Trophoblast cell (in vitro differentiated cells and primary cell): ENCODE data around the gene STK16.

ENCODE experiments used
- DNase-seq, 2 donors: peaks; one replicate each; pipeline ENCODE4 v3.0.0-alpha.2; 2016
- H2AFZ ChIP-seq: 2 replicates; pipeline ENCODE4 v1.6.1; 2013; ENCODE audit warnings: low read length, moderate library complexity, mild to moderate bottlenecking; ENCODE audit not compliant: insufficient read depth, poor library complexity
- H2AK5ac ChIP-seq: 2 replicates; pipeline ENCODE4 v1.6.1; 2013; ENCODE audit warnings: mild to moderate bottlenecking, low read length
- H2BK120ac ChIP-seq: 2 replicates; pipeline ENCODE4 v1.6.1; 2013; ENCODE audit warnings: low read length, mild to moderate bottlenecking, moderate library complexity; ENCODE audit not compliant: insufficient read depth, poor library complexity
- H2BK12ac ChIP-seq: 2 replicates; pipeline ENCODE4 v1.6.1; 2013; ENCODE audit warnings: mild to moderate bottlenecking, low read length, moderate library complexity
- H2BK5ac ChIP-seq: 2 replicates; pipeline ENCODE4 v1.6.1; 2013; ENCODE audit warnings: low read length, low read depth, moderate library complexity, mild to moderate bottlenecking; ENCODE audit not compliant: poor library complexity
- H3K14ac ChIP-seq: 2 replicates; pipeline ENCODE4 v1.6.1; 2013; ENCODE audit warnings: mild to moderate bottlenecking, low read length
- H3K18ac ChIP-seq: 2 replicates; pipeline ENCODE4 v1.6.1; 2013; ENCODE audit warnings: mild to moderate bottlenecking, low read length
- H3K23ac ChIP-seq: 2 replicates; pipeline ENCODE4 v1.6.1; 2013; ENCODE audit warnings: low read length
- H3K27ac ChIP-seq: 2 replicates; pipeline ENCODE4 v1.5.1; 2013; ENCODE audit warnings: low read depth, mild to moderate bottlenecking, inconsistent platforms, low read length, moderate library complexity
- H3K27me3 ChIP-seq: 2 replicates; pipeline ENCODE4 v1.6.1; 2013; ENCODE audit warnings: inconsistent platforms, mild to moderate bottlenecking, low read length, moderate library complexity; ENCODE audit not compliant: insufficient read depth
- H3K36me3 ChIP-seq, 2 experiments: 1 replicate in 1 of 2; 2 replicates in 1 of 2; pipeline ENCODE4 v1.6.1; 2013; ENCODE audit warnings: low read length in 2 of 2, mild to moderate bottlenecking in 2 of 2, moderate library complexity in 1 of 2; ENCODE audit not compliant: insufficient read depth in 2 of 2, control insufficient read depth in 1 of 2
- H3K4ac ChIP-seq: 2 replicates; pipeline ENCODE4 v1.6.1; 2013; ENCODE audit warnings: low read depth, mild to moderate bottlenecking, low read length, moderate library complexity
- H3K4me1 ChIP-seq, 2 experiments: 1 replicate in 1 of 2; 2 replicates in 1 of 2; pipeline ENCODE4 v1.6.1; 2013; ENCODE audit warnings: low read length in 2 of 2, mild to moderate bottlenecking in 2 of 2, moderate library complexity in 1 of 2; ENCODE audit not compliant: insufficient read depth in 2 of 2, control insufficient read depth in 1 of 2
- H3K4me2 ChIP-seq: 2 replicates; pipeline ENCODE4 v1.6.1; 2013; ENCODE audit warnings: inconsistent platforms, mild to moderate bottlenecking, low read length, moderate library complexity
- H3K4me3 ChIP-seq: 2 replicates; pipeline ENCODE4 v1.5.1; 2013; ENCODE audit warnings: mild to moderate bottlenecking, low read depth, low read length, inconsistent platforms
- H3K79me1 ChIP-seq: one replicate; pipeline ENCODE4 v1.6.1; 2013; ENCODE audit warnings: low read length
- H3K79me2 ChIP-seq: 2 replicates; pipeline ENCODE4 v1.6.1; 2013; ENCODE audit warnings: low read length, mild to moderate bottlenecking; ENCODE audit not compliant: control insufficient read depth, insufficient read depth, poor library complexity
- H3K9ac ChIP-seq: 2 replicates; pipeline ENCODE4 v1.6.1; 2013; ENCODE audit warnings: mild to moderate bottlenecking, low read length
- H3K9me3 ChIP-seq: 2 replicates; pipeline ENCODE4 v1.6.1; 2013; ENCODE audit warnings: low read depth, mild to moderate bottlenecking, control low read depth, inconsistent platforms, low read length; ENCODE audit not compliant: insufficient read depth
- H4K12ac ChIP-seq: 2 replicates; pipeline ENCODE4 v1.6.1; 2013; ENCODE audit warnings: low read depth, mild to moderate bottlenecking, low read length, moderate library complexity
- H4K8ac ChIP-seq: 2 replicates; pipeline ENCODE4 v1.6.1; 2013; ENCODE audit warnings: low read depth, mild to moderate bottlenecking, low read length, moderate library complexity
- H4K91ac ChIP-seq: one replicate; pipeline ENCODE4 v1.6.1; 2013; ENCODE audit warnings: low read depth, mild to moderate bottlenecking, low read length, moderate library complexity
- WGBS: extraction: QIAGEN DNeasy Blood & Tissue Kit; methylation state at CpG from one replicate; pipeline ENCODE4 v1.1.7; 2013; ENCODE audit warnings: missing lambda C conversion rate; ENCODE audit not compliant: insufficient read length, insufficient coverage; ENCODE audit errors: extremely low coverage; 5-methylcytosine and 5-hydroxymethylcytosine counted together

Gene STK16

GRCh38 chr2:219287580-219288265 lies 42.4 kb downstream of the STK16 start:
- no peak overlapping the region for H2AK5ac ChIP-seq
- H3K79me2 ChIP-seq, result peaks cover 3% of the 10 kb centered on the region
- DNase-seq, result no peak
- H2BK120ac ChIP-seq, result peak overlapping the region; percentile 35
- H3K36me3 ChIP-seq, result peaks cover 23 to 33% of the 10 kb centered on the region in 2 experiments
- H3K4ac ChIP-seq, result no peak overlapping the region
- peaks cover 11% of the 10 kb centered on the region for H3K79me1 ChIP-seq
- no peak overlapping the region for H3K23ac ChIP-seq
- H3K27me3 ChIP-seq, result no peaks in the 10 kb centered on the region
- H2BK5ac ChIP-seq, result peak overlapping the region; percentile 18
- H2AFZ ChIP-seq, result no peak overlapping the region
- WGBS, result no CpG with 5 or more reads among the region's 10 CpGs
- no peak overlapping the region for H4K12ac ChIP-seq
- H3K9ac ChIP-seq, result no peak overlapping the region
- H2BK12ac ChIP-seq, result no peak overlapping the region
- no peak overlapping the region for H3K14ac ChIP-seq
- H3K27ac ChIP-seq, result peak overlapping the region; percentile 78
- H4K8ac ChIP-seq, result no peak overlapping the region
- no peaks in the 10 kb centered on the region for H3K9me3 ChIP-seq
- H4K91ac ChIP-seq, result peak overlapping the region; percentile 33
- H3K18ac ChIP-seq, result no peak overlapping the region
- H3K4me1 ChIP-seq, result peaks cover 14 to 20% of the 10 kb centered on the region in 2 experiments
- no peak overlapping the region for H3K4me2 ChIP-seq
- H3K4me3 ChIP-seq, result no peak overlapping the region

- Histone ChIP-seq H3K4me1 (peaks cover 14 to 20% of the 10 kb centered on the region in 2 experiments), H3K4ac (no peak overlapping the region), H3K27me3 (no peaks in the 10 kb centered on the region), H2BK12ac (no peak overlapping the region), H3K4me3 (no peak overlapping the region), H3K27ac (no peak overlapping the region), H3K23ac (no peak overlapping the region), H2AK5ac (no peak overlapping the region), H3K36me3 (peaks cover 10 to 20% of the 10 kb centered on the region in 2 experiments), H3K79me1 (peaks cover 11% of the 10 kb centered on the region), H3K9me3 (no peaks in the 10 kb centered on the region), H3K4me2 (no peak overlapping the region), H4K12ac (no peak overlapping the region), H2BK120ac (no peak overlapping the region), H3K9ac (no peak overlapping the region), H2BK5ac (no peak overlapping the region), H2AFZ (no peak overlapping the region), H4K8ac (no peak overlapping the region), H3K18ac (no peak overlapping the region), H3K79me2 (peaks cover 3% of the 10 kb centered on the region), H4K91ac (no peak overlapping the region), H3K14ac (no peak overlapping the region)
- DNase-seq, result no peak
- no CpG with 5 or more reads among the region's 6 CpGs for WGBS
Measured at GRCh38 chr2:219289195-219289536, 43.9 kb downstream of the STK16 start.

- Histone ChIP-seq H3K9me3 (no peaks in the 10 kb centered on the region), H3K23ac (no peak overlapping the region), H4K8ac (no peak overlapping the region), H3K27ac (no peak overlapping the region), H2BK5ac (no peak overlapping the region), H3K4me2 (no peak overlapping the region), H3K4ac (no peak overlapping the region), H3K79me1 (peaks cover 15% of the 10 kb centered on the region), H2BK12ac (no peak overlapping the region), H2AK5ac (no peak overlapping the region), H4K91ac (no peak overlapping the region), H2BK120ac (no peak overlapping the region), H3K4me1 (peaks cover 14 to 22% of the 10 kb centered on the region in 2 experiments), H3K36me3 (peaks cover 5 to 15% of the 10 kb centered on the region in 2 experiments), H3K79me2 (peaks cover 3% of the 10 kb centered on the region), H3K9ac (no peak overlapping the region), H2AFZ (no peak overlapping the region), H3K14ac (no peak overlapping the region), H3K27me3 (no peaks in the 10 kb centered on the region), H3K4me3 (no peak overlapping the region), H3K18ac (no peak overlapping the region), H4K12ac (no peak overlapping the region)
- DNase-seq, result no peak
- WGBS, result no CpG with 5 or more reads among the region's 16 CpGs
Measured at GRCh38 chr2:219289537-219290361, 44.5 kb downstream of the STK16 start.

- no peak overlapping the region for H3K4ac ChIP-seq
- H3K79me2 ChIP-seq, result peaks cover 3% of the 10 kb centered on the region
- H3K23ac ChIP-seq, result no peak overlapping the region
- no peak overlapping the region for H4K12ac ChIP-seq
- H3K4me3 ChIP-seq, result no peak overlapping the region
- peaks cover 18 to 23% of the 10 kb centered on the region in 2 experiments for H3K4me1 ChIP-seq
- H3K9me3 ChIP-seq, result no peaks in the 10 kb centered on the region
- no peak overlapping the region for H2BK5ac ChIP-seq
- H3K4me2 ChIP-seq, result no peak overlapping the region
- H2BK120ac ChIP-seq, result no peak overlapping the region
- no peak overlapping the region for H4K91ac ChIP-seq
- no peak overlapping the region for H2AK5ac ChIP-seq
- H3K27me3 ChIP-seq, result no peaks in the 10 kb centered on the region
- no peak for DNase-seq
- no peak overlapping the region for H3K18ac ChIP-seq
- no peak overlapping the region for H3K14ac ChIP-seq
- no peak overlapping the region for H4K8ac ChIP-seq
- peaks cover 2 to 6% of the 10 kb centered on the region in 2 experiments for H3K36me3 ChIP-seq
- no peak overlapping the region for H3K27ac ChIP-seq
- H3K9ac ChIP-seq, result no peak overlapping the region
- no peak overlapping the region for H2AFZ ChIP-seq
- WGBS, result no CpG with 5 or more reads among the region's 16 CpGs
- peaks cover 15% of the 10 kb centered on the region for H3K79me1 ChIP-seq
- H2BK12ac ChIP-seq, result no peak overlapping the region
Measured at GRCh38 chr2:219290381-219291171, 45.3 kb downstream of the STK16 start.
